ENCODE data around the gene LRCH1. TPM values are rescaled to one million over a fixed set of nuclear protein-coding genes. Genes with fewer than 3 reads are reported as not detected.
A peak's percentile ranks its signal among the peaks of the same experiment; 100 is the strongest.

The LRCH1 gene
- total and polyA plus RNA-seq, 2 of the 13 experiments (the other 11 are each of a cell fraction or from before 2014, with no cell fraction given): 4.1 to 12.6 TPM

DNA sequence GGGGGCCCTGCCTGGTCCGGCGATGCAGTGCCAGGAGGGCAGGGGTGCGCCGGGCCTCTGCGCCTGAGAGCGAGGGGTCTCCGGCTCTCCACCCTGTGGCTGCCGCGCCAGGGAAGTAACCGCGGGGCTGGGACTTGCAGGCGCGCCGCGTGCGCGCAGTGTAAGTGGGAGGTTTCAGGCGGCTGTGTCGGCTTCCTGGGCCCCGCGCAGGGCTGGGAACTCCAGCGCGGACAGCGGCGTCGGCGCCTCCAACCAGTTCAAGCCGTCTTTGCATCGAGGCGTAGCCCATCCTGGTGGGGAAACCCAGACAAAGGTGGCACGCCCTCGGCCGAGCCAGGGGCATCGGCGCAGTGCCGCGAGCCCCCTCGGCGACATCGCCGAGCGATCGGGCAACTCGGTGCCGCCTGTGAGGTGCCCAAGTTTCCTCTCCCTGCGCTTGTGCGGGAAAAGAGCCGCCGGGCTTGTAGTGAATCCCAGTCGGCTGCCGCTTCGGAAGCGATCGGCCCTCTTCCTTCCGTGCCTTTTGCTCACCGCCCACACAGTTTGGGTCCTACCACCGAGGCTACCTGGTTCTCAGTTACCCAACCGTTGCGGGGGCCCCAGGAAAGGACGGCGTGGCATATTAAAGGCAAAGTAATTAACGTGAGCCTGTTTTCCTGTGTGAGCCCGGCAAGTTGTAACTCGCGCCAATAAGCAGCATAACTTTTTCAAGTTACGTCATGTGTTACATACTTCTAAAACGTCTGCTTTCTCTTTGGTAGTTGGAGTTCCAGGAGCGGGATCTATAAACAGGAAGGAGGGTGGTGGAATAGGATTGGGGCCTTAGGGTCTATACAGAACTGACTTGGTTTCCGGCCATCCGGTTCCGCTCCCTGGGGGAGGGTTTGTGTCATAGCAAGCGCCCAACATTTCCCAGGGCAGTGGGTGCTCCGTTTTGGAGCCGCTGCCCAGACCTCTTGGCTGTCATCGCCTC, 1.2 kb downstream of the LRCH1 start (continued):
- TF ChIP-seq FIP1L1 (IDR thresholded peaks at IDR 0.05; ENCODE audit: borderline replicate concordance, insufficient read depth, low read depth, low read length) (no peak), ZNF333 (CRISPR knock-in tag; IDR thresholded peaks at IDR 0.05; ENCODE audit: borderline replicate concordance) (no peak), AKAP8 (CRISPR knock-in tag; IDR thresholded peaks at IDR 0.05) (no peak), GATAD2A (CRISPR knock-in tag; IDR thresholded peaks at IDR 0.05) (0 out of 2 replicates have a peak, but pooled peaks have one; percentile 35), TBX2 (CRISPR knock-in tag; IDR thresholded peaks at IDR 0.05; ENCODE audit: borderline replicate concordance) (no peak; the same call in 1 of the 2 replicates), SMC3 (IDR thresholded peaks at IDR 0.05; ENCODE audit: low read length) (no peak), NRL (CRISPR knock-in tag; IDR thresholded peaks at IDR 0.05; ENCODE audit: borderline replicate concordance) (no peak; the same call in 1 of the 2 replicates), ZNF781 (CRISPR knock-in tag; IDR thresholded peaks at IDR 0.05; ENCODE audit: borderline replicate concordance, not compliant biosample characterization) (peak; percentile 21), ZMYM2 (CRISPR knock-in tag; IDR thresholded peaks at IDR 0.05) (no peak), ATRX (CRISPR knock-in tag; IDR thresholded peaks at IDR 0.05; ENCODE audit: borderline replicate concordance) (no peak), KDM2A (CRISPR knock-in tag; IDR thresholded peaks at IDR 0.05; ENCODE audit: borderline replicate concordance, low read depth) (peak; percentile 0; the same call in 1 of the 2 replicates), ZNF430 (CRISPR knock-in tag; IDR thresholded peaks at IDR 0.05) (no peak; the same call in 1 of the 2 replicates), ZNF792 (CRISPR knock-in tag; IDR thresholded peaks at IDR 0.05) (no peak; the same call in 1 of the 2 replicates), ZSCAN30 (CRISPR knock-in tag; IDR thresholded peaks at IDR 0.05) (no peak), YEATS4 (CRISPR knock-in tag; IDR thresholded peaks at IDR 0.05; ENCODE audit: borderline replicate concordance) (no peak), PRPF4 (IDR thresholded peaks at IDR 0.05; ENCODE audit: low read depth, low read length, poor library complexity, severe bottlenecking) (no peak)
- TF ChIP-seq, protein P1, sequence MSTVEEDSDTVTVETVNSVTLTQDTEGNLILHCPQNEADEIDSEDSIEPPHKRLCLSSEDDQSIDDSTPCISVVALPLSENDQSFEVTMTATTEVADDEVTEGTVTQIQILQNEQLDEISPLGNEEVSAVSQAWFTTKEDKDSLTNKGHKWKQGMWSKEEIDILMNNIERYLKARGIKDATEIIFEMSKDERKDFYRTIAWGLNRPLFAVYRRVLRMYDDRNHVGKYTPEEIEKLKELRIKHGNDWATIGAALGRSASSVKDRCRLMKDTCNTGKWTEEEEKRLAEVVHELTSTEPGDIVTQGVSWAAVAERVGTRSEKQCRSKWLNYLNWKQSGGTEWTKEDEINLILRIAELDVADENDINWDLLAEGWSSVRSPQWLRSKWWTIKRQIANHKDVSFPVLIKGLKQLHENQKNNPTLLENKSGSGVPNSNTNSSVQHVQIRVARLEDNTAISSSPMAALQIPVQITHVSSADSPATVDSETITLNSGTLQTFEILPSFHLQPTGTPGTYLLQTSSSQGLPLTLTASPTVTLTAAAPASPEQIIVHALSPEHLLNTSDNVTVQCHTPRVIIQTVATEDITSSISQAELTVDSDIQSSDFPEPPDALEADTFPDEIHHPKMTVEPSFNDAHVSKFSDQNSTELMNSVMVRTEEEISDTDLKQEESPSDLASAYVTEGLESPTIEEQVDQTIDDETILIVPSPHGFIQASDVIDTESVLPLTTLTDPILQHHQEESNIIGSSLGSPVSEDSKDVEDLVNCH (CRISPR knock-in tag; IDR thresholded peaks at IDR 0.05): no peak
- TF ChIP-seq, protein P2, sequence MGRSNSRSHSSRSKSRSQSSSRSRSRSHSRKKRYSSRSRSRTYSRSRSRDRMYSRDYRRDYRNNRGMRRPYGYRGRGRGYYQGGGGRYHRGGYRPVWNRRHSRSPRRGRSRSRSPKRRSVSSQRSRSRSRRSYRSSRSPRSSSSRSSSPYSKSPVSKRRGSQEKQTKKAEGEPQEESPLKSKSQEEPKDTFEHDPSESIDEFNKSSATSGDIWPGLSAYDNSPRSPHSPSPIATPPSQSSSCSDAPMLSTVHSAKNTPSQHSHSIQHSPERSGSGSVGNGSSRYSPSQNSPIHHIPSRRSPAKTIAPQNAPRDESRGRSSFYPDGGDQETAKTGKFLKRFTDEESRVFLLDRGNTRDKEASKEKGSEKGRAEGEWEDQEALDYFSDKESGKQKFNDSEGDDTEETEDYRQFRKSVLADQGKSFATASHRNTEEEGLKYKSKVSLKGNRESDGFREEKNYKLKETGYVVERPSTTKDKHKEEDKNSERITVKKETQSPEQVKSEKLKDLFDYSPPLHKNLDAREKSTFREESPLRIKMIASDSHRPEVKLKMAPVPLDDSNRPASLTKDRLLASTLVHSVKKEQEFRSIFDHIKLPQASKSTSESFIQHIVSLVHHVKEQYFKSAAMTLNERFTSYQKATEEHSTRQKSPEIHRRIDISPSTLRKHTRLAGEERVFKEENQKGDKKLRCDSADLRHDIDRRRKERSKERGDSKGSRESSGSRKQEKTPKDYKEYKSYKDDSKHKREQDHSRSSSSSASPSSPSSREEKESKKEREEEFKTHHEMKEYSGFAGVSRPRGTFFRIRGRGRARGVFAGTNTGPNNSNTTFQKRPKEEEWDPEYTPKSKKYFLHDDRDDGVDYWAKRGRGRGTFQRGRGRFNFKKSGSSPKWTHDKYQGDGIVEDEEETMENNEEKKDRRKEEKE (IDR thresholded peaks at IDR 0.05): no peak
- TF ChIP-seq, protein P3, sequence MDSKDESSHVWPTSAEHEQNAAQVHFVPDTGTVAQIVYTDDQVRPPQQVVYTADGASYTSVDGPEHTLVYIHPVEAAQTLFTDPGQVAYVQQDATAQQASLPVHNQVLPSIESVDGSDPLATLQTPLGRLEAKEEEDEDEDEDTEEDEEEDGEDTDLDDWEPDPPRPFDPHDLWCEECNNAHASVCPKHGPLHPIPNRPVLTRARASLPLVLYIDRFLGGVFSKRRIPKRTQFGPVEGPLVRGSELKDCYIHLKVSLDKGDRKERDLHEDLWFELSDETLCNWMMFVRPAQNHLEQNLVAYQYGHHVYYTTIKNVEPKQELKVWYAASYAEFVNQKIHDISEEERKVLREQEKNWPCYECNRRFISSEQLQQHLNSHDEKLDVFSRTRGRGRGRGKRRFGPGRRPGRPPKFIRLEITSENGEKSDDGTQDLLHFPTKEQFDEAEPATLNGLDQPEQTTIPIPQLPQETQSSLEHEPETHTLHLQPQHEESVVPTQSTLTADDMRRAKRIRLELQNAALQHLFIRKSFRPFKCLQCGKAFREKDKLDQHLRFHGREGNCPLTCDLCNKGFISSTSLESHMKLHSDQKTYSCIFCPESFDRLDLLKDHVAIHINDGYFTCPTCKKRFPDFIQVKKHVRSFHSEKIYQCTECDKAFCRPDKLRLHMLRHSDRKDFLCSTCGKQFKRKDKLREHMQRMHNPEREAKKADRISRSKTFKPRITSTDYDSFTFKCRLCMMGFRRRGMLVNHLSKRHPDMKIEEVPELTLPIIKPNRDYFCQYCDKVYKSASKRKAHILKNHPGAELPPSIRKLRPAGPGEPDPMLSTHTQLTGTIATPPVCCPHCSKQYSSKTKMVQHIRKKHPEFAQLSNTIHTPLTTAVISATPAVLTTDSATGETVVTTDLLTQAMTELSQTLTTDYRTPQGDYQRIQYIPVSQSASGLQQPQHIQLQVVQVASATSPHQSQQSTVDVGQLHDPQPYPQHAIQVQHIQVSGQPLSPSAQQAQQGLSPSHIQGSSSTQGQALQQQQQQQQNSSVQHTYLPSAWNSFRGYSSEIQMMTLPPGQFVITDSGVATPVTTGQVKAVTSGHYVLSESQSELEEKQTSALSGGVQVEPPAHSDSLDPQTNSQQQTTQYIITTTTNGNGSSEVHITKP (CRISPR knock-in tag; IDR thresholded peaks at IDR 0.05; ENCODE audit: low read depth): no peak

Data from HepG2 (cell line).